Measurements from ENCODE around the gene ANKRD24.

ANKRD24 gene

DNA sequence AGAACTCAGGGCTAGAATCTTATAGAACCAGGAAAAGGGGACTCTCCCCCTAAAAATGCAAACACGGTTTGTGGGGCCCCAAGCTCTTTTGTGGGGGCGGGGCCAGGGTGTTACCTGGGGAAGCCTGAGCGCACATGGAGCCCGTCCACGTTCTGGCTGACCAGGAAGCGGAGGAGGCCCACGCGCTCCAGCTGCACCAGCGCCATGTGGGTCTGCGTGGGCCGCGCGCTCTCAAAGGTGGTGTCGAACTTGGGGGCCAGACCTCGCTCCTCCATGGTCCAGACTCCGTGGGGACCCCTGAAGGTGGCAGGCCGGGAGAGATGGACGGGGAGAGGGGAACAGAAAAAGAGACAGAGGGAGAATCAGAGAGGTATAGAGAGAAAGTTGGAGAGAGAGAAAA lies 3.5 kb upstream of the ANKRD24 start:
- no peaks in the 10 kb centered on the region for H4K20me1 ChIP-seq (ENCODE audit: low read depth, low read length)
- H3K79me2 ChIP-seq (ENCODE audit: insufficient read depth, low read length), result 0 out of 2 replicates have a peak, but pooled peaks cover 6% of the 10 kb centered on the region
- TF ChIP-seq EZH2phosphoT487 (conservative IDR thresholded peaks at IDR 0.05; ENCODE audit: low read length), result no peak
- TF ChIP-seq, protein P1, sequence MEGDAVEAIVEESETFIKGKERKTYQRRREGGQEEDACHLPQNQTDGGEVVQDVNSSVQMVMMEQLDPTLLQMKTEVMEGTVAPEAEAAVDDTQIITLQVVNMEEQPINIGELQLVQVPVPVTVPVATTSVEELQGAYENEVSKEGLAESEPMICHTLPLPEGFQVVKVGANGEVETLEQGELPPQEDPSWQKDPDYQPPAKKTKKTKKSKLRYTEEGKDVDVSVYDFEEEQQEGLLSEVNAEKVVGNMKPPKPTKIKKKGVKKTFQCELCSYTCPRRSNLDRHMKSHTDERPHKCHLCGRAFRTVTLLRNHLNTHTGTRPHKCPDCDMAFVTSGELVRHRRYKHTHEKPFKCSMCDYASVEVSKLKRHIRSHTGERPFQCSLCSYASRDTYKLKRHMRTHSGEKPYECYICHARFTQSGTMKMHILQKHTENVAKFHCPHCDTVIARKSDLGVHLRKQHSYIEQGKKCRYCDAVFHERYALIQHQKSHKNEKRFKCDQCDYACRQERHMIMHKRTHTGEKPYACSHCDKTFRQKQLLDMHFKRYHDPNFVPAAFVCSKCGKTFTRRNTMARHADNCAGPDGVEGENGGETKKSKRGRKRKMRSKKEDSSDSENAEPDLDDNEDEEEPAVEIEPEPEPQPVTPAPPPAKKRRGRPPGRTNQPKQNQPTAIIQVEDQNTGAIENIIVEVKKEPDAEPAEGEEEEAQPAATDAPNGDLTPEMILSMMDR (IDR thresholded peaks at IDR 0.05; ENCODE audit: insufficient read depth, low read length, poor library complexity, severe bottlenecking), result no peak
- H3K36me3 ChIP-seq (ENCODE audit: low read length), result no peaks in the 10 kb centered on the region
- no peak overlapping the region for H3K4me2 ChIP-seq (ENCODE audit: low read depth, low read length, poor library complexity, severe bottlenecking)
- no peak overlapping the region for H3K27ac ChIP-seq (ENCODE audit: low read depth, low read length)
- no peak overlapping the region for H3K4me3 ChIP-seq (ENCODE audit: insufficient read depth, low read length, poor library complexity, severe bottlenecking)
- H3F3A ChIP-seq (ENCODE audit: insufficient read depth), result peaks cover 4% of the 10 kb centered on the region; the same call in 1 of the 2 replicates
- no peak overlapping the region for H2AFZ ChIP-seq (ENCODE audit: low read depth, low read length, severe bottlenecking)
- no peak overlapping the region for H3K9ac ChIP-seq (ENCODE audit: low read length)
- no peaks in the 10 kb centered on the region for H3K9me2 ChIP-seq (replicated peaks; ENCODE audit: insufficient read depth, low read length)
- H3K9me3 ChIP-seq (ENCODE audit: insufficient read depth, low read length), result no peaks in the 10 kb centered on the region
- no peaks in the 10 kb centered on the region for H3K27me3 ChIP-seq (ENCODE audit: low read length)

DNA sequence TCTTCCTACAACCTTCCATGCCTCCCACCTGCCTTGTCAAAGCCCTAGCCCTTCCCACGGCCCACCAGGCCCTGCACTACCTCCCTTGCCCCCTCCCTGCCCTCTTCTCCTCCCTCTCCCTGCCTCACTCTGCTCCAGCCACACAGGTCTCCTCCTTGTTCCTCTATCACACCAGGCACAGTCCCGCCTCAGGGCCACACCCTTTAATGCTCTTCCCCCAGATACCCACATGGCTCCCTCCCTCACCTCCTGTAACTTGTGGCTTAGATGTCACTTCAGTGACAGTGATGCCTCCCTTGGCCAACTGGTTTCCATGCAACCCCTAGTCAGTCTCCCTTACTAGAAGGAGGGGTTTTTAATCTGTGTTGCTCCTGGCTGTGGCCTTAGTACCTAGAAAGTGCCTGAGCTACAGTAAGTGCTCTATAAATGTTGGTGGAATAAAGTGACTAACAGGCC lies 1.4 kb upstream of the ANKRD24 start:
- H3K27me3 ChIP-seq (ENCODE audit: low read length), result no peaks in the 10 kb centered on the region
- peaks cover 4% of the 10 kb centered on the region; the same call in 1 of the 2 replicates for H3F3A ChIP-seq (ENCODE audit: insufficient read depth)
- H2AFZ ChIP-seq (ENCODE audit: low read depth, low read length, severe bottlenecking), result no peak overlapping the region
- H3K9ac ChIP-seq (ENCODE audit: low read length), result peak overlapping the region; percentile 73
- no peaks in the 10 kb centered on the region for H3K36me3 ChIP-seq (ENCODE audit: low read length)
- peak overlapping the region; percentile 29; the same call in 1 of the 2 replicates for H3K27ac ChIP-seq (ENCODE audit: low read depth, low read length)
- peak overlapping the region; percentile 72 for H3K4me3 ChIP-seq (ENCODE audit: insufficient read depth, low read length, poor library complexity, severe bottlenecking)
- no peaks in the 10 kb centered on the region for H3K9me2 ChIP-seq (replicated peaks; ENCODE audit: insufficient read depth, low read length)
- 0 out of 2 replicates have a peak, but pooled peaks cover 6% of the 10 kb centered on the region for H3K79me2 ChIP-seq (ENCODE audit: insufficient read depth, low read length)
- peak overlapping the region; percentile 100 for H3K4me2 ChIP-seq (ENCODE audit: low read depth, low read length, poor library complexity, severe bottlenecking)
- no peaks in the 10 kb centered on the region for H3K9me3 ChIP-seq (ENCODE audit: insufficient read depth, low read length)
- no peaks in the 10 kb centered on the region for H4K20me1 ChIP-seq (ENCODE audit: low read depth, low read length)
- TF ChIP-seq, protein P1 (IDR thresholded peaks at IDR 0.05; ENCODE audit: insufficient read depth, low read length, poor library complexity, severe bottlenecking), result no peak
- no peak for TF ChIP-seq EZH2phosphoT487 (conservative IDR thresholded peaks at IDR 0.05; ENCODE audit: low read length)

DNA sequence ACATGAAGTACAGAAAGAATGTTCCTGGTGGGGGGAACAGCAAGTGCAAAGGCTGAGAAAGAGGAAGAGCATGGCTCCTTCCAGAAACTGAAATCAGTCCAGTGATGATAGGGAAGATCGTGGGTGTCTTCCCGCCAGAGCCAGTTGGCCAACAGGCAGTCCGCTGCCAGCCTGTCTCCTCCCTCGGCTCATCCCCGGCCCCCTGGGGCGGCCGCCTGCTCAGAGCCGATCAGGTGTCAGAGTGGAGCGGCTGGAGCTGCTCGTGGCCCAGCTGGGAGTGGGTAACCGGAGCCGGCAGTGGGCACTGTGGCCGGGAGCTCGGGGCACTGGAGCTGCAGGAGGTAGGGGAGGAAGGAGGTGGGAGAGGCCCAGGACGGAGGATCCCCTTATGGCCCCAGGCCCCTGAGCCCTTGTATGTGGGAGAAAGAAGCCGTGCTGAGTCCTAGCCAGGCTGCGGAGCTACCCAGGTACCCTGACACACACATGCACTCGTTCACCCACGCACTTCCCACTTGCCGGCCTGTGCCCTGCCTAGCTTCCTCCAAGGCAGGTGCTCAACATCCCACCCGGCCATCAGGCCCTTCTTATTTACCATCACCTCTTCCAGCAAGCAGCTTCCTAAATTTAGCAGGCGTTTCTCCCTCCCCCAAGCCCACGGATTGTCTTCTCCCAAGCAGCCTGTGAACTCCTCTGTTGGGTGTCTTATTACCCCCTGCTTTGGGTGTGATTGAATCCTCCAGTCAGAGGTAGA lies 1.7 kb downstream of the ANKRD24 start:
- H4K20me1 ChIP-seq (ENCODE audit: low read depth, low read length), result no peaks in the 10 kb centered on the region
- H3K4me3 ChIP-seq (ENCODE audit: insufficient read depth, low read length, poor library complexity, severe bottlenecking), result no peak overlapping the region
- H3K36me3 ChIP-seq (ENCODE audit: low read length), result no peaks in the 10 kb centered on the region
- H3K4me2 ChIP-seq (ENCODE audit: low read depth, low read length, poor library complexity, severe bottlenecking), result no peak overlapping the region
- no peaks in the 10 kb centered on the region for H3K9me2 ChIP-seq (replicated peaks; ENCODE audit: insufficient read depth, low read length)
- no peak overlapping the region for H2AFZ ChIP-seq (ENCODE audit: low read depth, low read length, severe bottlenecking)
- no peak for TF ChIP-seq EZH2phosphoT487 (conservative IDR thresholded peaks at IDR 0.05; ENCODE audit: low read length)
- TF ChIP-seq, protein P1 (IDR thresholded peaks at IDR 0.05; ENCODE audit: insufficient read depth, low read length, poor library complexity, severe bottlenecking), result no peak
- H3K9ac ChIP-seq (ENCODE audit: low read length), result no peak overlapping the region
- no peak overlapping the region for H3K27ac ChIP-seq (ENCODE audit: low read depth, low read length)
- H3K27me3 ChIP-seq (ENCODE audit: low read length), result no peaks in the 10 kb centered on the region
- H3K9me3 ChIP-seq (ENCODE audit: insufficient read depth, low read length), result no peaks in the 10 kb centered on the region
- H3K79me2 ChIP-seq (ENCODE audit: insufficient read depth, low read length), result 0 out of 2 replicates have a peak, but pooled peaks cover 6% of the 10 kb centered on the region
- H3F3A ChIP-seq (ENCODE audit: insufficient read depth), result peaks cover 4% of the 10 kb centered on the region; the same call in 1 of the 2 replicates
